Natural killer cell (primary cell): ENCODE measurements around the gene EIF5B. TPM values are rescaled to one million over a fixed set of nuclear protein-coding genes. Genes with fewer than 3 reads are reported as not detected.

Source experiments
- ATAC-seq, 3 donors: fragments of 150-1000 bp in 2 of 3; fragments of 200-7000 bp in 1 of 3; cut with Tn5 transposase; 1 replicate in 1 of 3; 2 replicates in 2 of 3; pipeline ENCODE4 v1.10.0; 2021; ENCODE audit warnings: mild to moderate bottlenecking in 2 of 3, moderate library complexity in 2 of 3
- DNase-seq, 2 donors: peaks; one replicate each; pipeline versions ENCODE4 v3.0.0 to v3.0.0-alpha.2; 2013 to 2021; ENCODE audit warnings: mixed read lengths in 1 of 2
- H3K27ac ChIP-seq: one replicate; pipeline ENCODE4 v1.5.1; 2013; ENCODE audit warnings: mild to moderate bottlenecking, low read length
- H3K27me3 ChIP-seq: one replicate; pipeline ENCODE4 v1.6.1; 2013; ENCODE audit warnings: low read length; ENCODE audit not compliant: control insufficient read depth, insufficient read depth
- H3K36me3 ChIP-seq: one replicate; pipeline ENCODE4 v1.6.1; 2013; ENCODE audit warnings: low read length; ENCODE audit not compliant: control insufficient read depth, insufficient read depth
- H3K4me1 ChIP-seq: one replicate; pipeline ENCODE4 v1.6.1; 2013; ENCODE audit warnings: low read length; ENCODE audit not compliant: control insufficient read depth, insufficient read depth
- H3K4me3 ChIP-seq: one replicate; pipeline ENCODE4 v1.5.1; 2013; ENCODE audit warnings: low read length
- H3K9me3 ChIP-seq: one replicate; pipeline ENCODE4 v1.6.1; 2013; ENCODE audit warnings: low read length; ENCODE audit not compliant: control insufficient read depth, insufficient read depth
- H3K27ac Mint-ChIP-seq, 2 donors: one replicate each; pipeline ENCODE4 v1.8.0; 2022; ENCODE audit warnings: mild to moderate bottlenecking in 2 of 2, mixed read lengths in 2 of 2, moderate library complexity in 1 of 2
- H3K27me3 Mint-ChIP-seq, 2 donors: one replicate each; pipeline ENCODE4 v1.8.0; 2022; ENCODE audit warnings: low read depth in 2 of 2, mixed read lengths in 2 of 2
- H3K36me3 Mint-ChIP-seq: one replicate; pipeline ENCODE4 v1.8.0; 2022; ENCODE audit warnings: mixed read lengths
- H3K4me1 Mint-ChIP-seq, 2 donors: one replicate each; pipeline ENCODE4 v1.8.0; 2022; ENCODE audit warnings: mixed read lengths in 2 of 2
- H3K4me3 Mint-ChIP-seq: one replicate; pipeline ENCODE4 v1.8.0; 2022; ENCODE audit warnings: mild to moderate bottlenecking, moderate library complexity, mixed read lengths
- H3K9me3 Mint-ChIP-seq, 2 donors: one replicate each; pipeline ENCODE4 v1.8.0; 2022; ENCODE audit warnings: mixed read lengths in 2 of 2
- CTCF ChIP-seq: fragments of 200-600 bp; IDR thresholded peaks from one replicate; pipeline ENCODE4 v1.8.0; 2022; ENCODE audit warnings: antibody characterized with exemption
- WGBS: methylation state at CpG from one replicate; pipeline ENCODE4 v1.1.7; 2013; ENCODE audit warnings: missing lambda C conversion rate; ENCODE audit not compliant: insufficient coverage; 5-methylcytosine and 5-hydroxymethylcytosine counted together
- intact Hi-C: fragments of 100-400 bp; cut with micrococcal nuclease; formaldehyde crosslinking; loops from one replicate; pipeline ENCODE4 v1.14.2; 2022
- total RNA-seq, 4 donors: library from RNA; stranded (reverse); fragments of 120-200 nt in 1 of 4; gene quantifications; one replicate each; pipeline versions ENCODE4 v1.2.3 to v1.2.4, GENCODE V29; 2013 to 2022

Gene EIF5B
- total RNA-seq, 3 donors from 2014 or later (not counting 1 experiment from before 2014, with no cell fraction given), result 33.5 to 40.6 (median 40.3) TPM

- TF ChIP-seq CTCF, result no peak
- DNase-seq (no peak), ATAC-seq (no peak)
- no peaks in the 10 kb centered on the region for H3K4me1 ChIP-seq
- no peaks in the 10 kb centered on the region for H3K4me1 Mint-ChIP-seq
- no peak overlapping the region for H3K4me3 Mint-ChIP-seq
- H3K27me3 ChIP-seq, result no peaks in the 10 kb centered on the region
- H3K36me3 ChIP-seq, result peaks cover 55% of the 10 kb centered on the region
- intact Hi-C loops, result no loop called here
- H3K36me3 Mint-ChIP-seq, result peaks cover 7% of the 10 kb centered on the region
- no peaks in the 10 kb centered on the region for H3K27me3 Mint-ChIP-seq
- H3K27ac ChIP-seq, result no peak overlapping the region
- no peak overlapping the region for H3K27ac Mint-ChIP-seq
- no peaks in the 10 kb centered on the region for H3K9me3 Mint-ChIP-seq
- no peak overlapping the region for H3K4me3 ChIP-seq
- H3K9me3 ChIP-seq, result no peaks in the 10 kb centered on the region
These were observed 87.2 kb downstream of the EIF5B start for GRCh38 chr2:99424371-99424770.

- no peaks in the 10 kb centered on the region for H3K9me3 Mint-ChIP-seq
- peaks cover 0 to 1% of the 10 kb centered on the region in 2 donors for H3K4me1 Mint-ChIP-seq
- H3K36me3 ChIP-seq, result peaks cover 51% of the 10 kb centered on the region
These were observed 87.8 kb downstream of the EIF5B start for GRCh38 chr2:99425022-99425421.

GRCh38 chr2:99430614-99431291, 93.6 kb downstream of the EIF5B start:
- Histone ChIP-seq H3K27ac (no peak overlapping the region), H3K4me3 (no peak overlapping the region), H3K27me3 (no peaks in the 10 kb centered on the region), H3K36me3 (peaks cover 24% of the 10 kb centered on the region), H3K9me3 (no peaks in the 10 kb centered on the region), H3K4me1 (no peaks in the 10 kb centered on the region)
- no peak for TF ChIP-seq CTCF
- Mint-ChIP-seq H3K36me3 (no peaks in the 10 kb centered on the region), H3K4me3 (no peak overlapping the region), H3K4me1 (peaks cover 14 to 24% of the 10 kb centered on the region in 2 donors), H3K9me3 (no peaks in the 10 kb centered on the region), H3K27me3 (no peaks in the 10 kb centered on the region), H3K27ac (peak overlapping the region; percentile 61 to 69)
- DNase-seq, result no peak
- peak in 1 of 3 donors; percentile 24 for ATAC-seq
- WGBS, result 55% methylated on average over 3 of the region's 4 CpGs
- intact Hi-C loops, result no loop called here

More at GRCh38 chr2:99425022-99425421, 87.8 kb downstream of the EIF5B start:
- no peak overlapping the region for H3K27ac Mint-ChIP-seq
- intact Hi-C loops, result no loop called here
- ATAC-seq (no peak), DNase-seq (no peak)
- Histone ChIP-seq H3K27me3 (no peaks in the 10 kb centered on the region), H3K9me3 (no peaks in the 10 kb centered on the region), H3K4me1 (no peaks in the 10 kb centered on the region), H3K4me3 (no peak overlapping the region), H3K27ac (no peak overlapping the region)
- TF ChIP-seq CTCF, result no peak
- peaks cover 7% of the 10 kb centered on the region for H3K36me3 Mint-ChIP-seq
- no CpG with 5 or more reads among the region's 2 CpGs for WGBS
- no peak overlapping the region for H3K4me3 Mint-ChIP-seq
- no peaks in the 10 kb centered on the region for H3K27me3 Mint-ChIP-seq
